GM18508 (cell line): ENCODE results near the gene RAB43.
"Not testable (repeated sequence)": the region's sequence is repeated elsewhere in the genome, so short reads cannot be mapped to it uniquely, and the experiment has no call there.

ENCODE experiments used
- ATAC-seq: cut with Tn5 transposase; IDR thresholded peaks from one replicate; pipeline ENCODE4 v1.9.1; 2021; ENCODE audit warnings: moderate number of reproducible peaks; ENCODE audit not compliant: insufficient read depth, unreplicated experiment

RAB43 gene

DNA sequence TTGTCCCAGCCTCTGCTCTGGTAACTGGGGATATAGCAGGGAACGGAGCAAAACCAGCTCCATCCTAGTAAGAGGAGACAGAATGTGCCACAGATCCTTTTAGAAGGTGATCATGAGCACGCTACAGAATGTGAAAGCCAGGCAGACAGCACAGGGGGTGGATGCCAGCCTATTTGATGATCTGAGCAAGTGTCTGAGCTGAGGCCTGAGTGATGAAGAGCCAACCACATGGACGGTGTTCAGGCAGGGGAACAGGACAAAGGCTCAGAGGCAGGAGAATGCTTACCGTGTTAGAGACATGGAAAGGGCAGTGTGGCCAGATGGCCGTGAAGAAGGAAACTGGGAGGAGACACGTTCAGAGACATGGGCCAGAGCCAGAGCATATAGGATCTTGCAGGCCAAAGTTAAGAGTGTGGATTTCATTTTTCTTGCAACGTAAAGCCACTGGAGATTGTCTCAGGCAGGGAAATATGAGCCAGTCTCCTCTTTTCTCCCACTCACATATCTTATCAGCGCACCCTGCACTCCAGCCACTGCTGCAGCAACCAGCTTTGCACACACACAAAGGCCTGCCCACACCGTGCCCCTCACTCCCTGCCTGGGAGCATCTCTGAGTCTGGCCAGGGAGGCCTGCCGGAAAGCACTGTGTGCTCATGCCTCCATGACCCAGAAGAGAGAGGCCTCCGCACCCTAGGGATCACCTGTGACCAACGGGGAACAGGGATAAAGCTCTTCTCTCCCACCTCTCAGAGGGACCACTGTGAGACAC lies 20.1 kb downstream of the RAB43 start:
- ATAC-seq = no peak

DNA sequence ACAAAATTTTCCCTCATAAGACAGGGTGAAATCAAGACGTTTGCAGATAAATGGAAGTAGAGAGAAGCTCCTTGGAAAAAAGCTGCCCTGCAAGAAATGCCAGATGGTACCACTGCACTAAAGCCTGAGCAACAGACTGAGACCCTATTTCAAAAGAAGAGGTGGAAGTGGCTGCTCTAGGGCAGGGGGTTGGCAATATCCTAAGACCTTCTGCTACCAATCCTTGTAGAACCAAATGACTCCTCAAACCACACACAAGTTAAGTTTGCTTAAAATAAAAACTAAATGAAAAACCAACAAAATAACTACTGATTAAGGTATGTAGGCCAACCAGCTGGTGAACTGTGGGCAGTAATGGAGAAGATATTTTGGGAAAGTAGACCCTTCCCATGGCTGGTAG lies 21.3 kb downstream of the RAB43 start:
- no peak for ATAC-seq

DNA sequence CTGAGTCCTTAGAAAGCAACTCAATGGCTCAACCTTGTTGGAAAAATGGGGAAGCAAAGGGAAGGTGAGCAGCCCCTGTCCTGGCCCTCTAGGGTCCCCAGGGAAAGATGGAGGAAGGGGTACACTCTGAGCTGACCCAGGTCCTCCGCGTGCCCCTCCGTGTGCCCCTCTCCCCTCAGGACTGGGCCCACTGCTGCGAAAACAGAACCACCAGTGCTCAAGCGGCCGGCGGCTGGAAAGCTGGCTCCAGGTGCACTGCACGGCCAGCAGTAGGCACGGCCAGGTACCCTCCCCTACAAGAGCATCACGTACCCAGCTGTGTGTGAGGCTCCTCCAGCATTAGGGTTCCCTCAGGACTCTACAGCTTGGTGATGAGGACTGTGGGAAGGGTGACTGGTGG lies 26.3 kb downstream of the RAB43 start:
- no peak for ATAC-seq

DNA sequence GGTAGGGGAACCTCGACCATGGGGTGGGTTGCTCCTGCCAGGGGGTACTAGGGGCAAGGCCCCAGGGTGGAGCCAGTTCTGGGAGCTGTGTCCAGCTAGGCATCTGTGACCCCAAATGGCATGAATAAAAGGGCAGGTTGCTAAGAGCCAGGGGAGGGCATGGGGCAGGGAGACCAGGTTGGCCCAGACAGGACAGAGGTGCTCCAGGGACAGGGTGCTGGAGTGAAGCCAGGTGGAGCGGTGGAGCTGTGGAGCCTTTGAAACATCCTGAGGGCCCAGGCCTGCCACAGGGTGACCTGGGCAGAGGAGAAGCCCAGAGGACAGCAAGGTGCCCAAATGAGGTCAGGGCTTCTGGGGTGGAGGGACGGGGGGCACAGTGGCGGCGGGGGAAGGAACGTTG lies 33.3 kb downstream of the RAB43 start:
- not testable (repeated sequence) for ATAC-seq

DNA sequence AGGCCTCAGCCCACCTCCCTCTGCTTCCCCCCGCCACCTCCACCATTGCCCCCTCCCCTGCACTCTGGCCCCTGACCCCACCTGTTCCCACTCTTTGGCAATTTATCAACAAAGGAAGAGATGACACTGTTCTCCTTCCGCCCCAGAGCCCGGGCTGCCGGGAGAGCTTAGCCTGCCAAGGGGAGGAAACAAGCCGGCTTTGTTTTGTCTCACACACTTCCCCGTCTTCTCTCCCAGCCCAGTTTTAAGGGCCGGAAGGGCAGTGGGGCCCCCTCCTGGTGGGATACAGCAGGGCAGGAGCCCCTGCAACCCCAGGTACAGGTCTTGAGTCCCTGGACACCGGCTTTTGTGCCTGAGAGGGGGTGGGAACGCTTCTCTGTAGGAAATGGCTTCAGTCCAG lies 33.7 kb downstream of the RAB43 start:
- ATAC-seq = not testable (repeated sequence)

DNA sequence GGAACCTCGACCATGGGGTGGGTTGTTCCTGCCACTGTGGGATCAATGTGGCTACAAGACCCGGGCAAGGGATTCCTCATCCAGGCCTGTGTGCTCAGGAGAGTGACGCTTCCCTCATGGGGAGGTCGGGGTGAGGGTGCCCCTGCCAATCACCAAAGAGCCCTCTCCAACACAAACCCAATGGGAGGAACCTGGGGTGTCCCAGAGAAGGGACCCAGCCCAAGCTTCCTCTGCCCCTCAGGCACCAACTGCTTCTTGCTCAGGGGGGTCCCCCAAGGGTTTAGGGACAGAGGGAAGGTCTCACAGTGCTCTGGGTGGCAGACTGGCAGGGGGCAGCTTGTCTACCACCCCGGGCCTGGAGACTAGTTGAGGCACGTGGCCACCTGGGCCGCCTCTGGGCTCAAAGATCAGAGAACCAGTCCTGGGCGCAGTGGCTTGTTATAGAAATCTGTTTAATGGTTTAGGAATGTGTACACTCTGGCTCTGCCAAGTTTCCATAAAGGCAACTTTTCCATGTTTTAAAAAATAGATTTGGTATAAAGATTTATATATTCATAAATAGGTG lies 34.4 kb downstream of the RAB43 start:
- ATAC-seq = no peak

DNA sequence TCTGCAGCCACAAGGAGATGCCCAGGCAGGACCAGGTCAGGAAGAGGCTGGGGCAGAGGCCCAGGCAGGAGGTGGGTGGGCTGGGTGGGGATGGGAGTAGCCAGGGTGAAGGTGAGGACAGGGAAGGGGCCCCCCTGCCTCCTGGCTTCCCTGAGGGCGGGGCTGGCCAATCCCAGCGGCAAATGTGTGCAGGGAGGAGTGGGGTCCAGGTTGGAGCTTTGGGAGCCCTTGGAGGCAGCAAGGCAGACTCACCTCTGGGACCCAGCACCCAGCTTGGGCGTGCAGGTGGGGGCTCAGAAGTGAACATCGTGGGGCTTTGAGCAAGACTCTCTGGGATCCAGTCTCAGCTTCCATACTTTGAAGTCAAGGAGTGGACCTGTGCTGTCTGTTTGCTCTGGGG lies 35.8 kb downstream of the RAB43 start:
- ATAC-seq = no peak

DNA sequence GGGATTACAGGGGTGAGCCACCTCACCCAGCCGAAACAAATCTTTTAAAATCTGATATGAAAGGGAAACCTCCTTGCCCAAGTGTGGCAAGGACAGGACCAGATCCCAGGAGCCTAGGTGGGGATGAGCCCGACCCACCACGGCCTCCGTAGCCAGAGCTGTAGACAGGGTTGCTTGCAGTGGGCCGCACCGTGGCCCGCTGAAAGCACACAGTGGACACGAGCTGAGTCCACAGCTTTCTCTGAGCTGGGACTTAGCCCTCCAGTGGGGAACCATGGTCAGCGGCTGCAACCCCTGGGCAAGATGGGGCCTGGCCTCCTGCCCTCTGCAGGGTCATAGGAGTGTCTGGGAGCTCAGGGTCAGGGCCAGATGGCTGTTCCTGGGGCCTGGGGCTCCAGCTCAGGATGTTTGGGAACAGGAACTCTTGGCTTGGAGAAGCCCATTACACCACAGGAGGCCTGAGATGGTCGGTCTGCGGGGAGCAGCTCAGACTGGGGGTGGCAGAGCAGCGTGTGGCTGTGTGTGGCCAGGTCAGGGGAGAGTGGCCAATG lies 36.4 kb downstream of the RAB43 start:
- no peak for ATAC-seq

DNA sequence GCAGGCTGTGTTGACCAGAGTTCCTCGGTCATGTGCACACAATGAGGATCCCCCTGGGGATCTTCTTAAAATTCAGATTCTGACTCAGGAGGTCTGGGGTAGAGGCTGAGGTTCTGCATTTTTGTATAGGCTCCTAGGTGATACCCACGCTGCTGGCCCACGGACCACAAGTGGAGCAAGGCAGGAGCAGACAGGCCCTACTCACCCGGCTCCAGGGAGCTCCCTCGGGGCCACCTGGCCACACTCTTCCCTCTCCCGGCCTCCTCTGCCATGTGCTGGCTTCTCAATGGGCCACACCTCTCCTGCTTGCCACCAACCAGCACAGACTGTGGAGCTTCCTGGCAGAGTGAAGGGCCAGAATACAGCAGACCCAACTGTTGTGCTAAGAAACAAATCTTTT lies 37.1 kb downstream of the RAB43 start:
- ATAC-seq = no peak

DNA sequence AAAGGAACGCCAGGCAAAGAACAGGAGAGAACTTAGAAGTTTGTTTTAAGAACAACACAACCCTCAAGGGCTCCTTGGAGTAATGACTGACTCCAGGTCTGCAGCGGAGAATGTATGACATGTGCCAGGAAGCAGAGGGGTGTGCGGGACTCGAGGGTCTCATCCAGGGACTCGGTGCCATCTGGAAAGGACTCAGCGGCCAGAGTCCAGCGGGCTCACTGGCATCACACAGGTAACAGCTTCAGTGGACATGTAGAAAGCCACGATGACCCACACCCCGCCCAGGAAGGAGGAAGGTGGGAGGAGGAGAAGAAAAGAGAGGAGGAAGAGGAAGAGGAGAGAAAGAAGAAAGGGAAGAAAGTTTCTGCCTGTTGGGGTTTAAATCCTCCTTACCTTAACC lies 39.6 kb downstream of the RAB43 start:
- no peak for ATAC-seq

DNA sequence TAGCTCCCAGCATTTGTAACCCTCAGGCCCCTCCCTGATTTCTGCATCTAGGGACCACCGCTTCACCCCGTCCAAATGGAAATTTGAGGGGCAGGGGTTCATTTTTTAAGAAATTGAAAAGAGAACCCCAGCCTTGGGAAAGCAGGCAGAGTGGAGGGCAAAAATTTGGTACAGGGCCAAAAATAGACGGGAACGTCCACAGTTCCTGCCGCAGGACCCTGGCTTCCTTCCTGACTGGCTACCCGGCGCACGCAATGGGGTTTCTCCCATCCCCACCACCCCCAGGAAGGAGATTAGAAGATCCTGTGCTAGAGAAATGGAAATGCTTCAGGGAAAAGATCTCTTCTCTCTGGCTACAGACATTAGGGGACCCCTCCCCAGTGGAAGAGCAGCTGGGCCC lies 40.1 kb downstream of the RAB43 start:
- no peak for ATAC-seq

DNA sequence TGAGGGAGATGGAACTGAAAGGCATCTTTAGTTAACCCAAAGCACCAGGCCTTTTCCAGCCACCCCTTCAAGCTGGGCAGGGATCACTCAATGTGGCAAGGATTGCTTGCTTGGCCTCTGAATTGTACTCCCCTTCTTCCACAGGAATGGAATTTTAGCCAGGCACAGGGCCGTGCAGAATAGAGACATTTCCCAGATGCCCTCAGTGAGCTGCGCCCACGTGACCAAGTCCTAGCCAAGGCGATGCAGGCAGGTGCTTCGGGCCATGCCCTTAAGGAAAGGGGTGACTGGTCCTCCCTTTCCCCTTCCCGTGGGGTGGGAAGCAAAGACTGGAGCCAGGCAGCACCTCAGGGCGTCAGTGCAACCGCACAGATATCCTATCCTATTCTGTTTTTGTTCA lies 43.1 kb downstream of the RAB43 start:
- ATAC-seq = no peak

DNA sequence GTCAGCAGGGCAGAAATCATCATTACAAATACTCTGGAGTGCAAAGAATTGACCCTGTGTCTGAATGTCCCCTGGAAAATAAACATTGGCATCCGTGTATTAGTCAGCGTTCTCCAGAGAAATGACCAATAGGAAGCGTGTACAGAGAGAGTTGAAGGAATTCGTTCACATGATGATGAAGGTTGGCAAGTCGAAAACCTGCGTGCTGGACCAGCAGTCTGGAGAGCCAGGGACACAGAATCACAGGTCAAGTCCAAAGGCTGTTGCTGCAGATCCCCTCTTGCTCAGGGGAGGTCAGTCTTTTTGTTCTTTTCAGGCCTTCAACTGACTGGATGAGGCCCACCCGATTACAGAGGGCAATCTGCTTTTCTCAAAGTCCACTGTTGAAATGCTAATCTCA lies 44.4 kb downstream of the RAB43 start:
- no peak for ATAC-seq

DNA sequence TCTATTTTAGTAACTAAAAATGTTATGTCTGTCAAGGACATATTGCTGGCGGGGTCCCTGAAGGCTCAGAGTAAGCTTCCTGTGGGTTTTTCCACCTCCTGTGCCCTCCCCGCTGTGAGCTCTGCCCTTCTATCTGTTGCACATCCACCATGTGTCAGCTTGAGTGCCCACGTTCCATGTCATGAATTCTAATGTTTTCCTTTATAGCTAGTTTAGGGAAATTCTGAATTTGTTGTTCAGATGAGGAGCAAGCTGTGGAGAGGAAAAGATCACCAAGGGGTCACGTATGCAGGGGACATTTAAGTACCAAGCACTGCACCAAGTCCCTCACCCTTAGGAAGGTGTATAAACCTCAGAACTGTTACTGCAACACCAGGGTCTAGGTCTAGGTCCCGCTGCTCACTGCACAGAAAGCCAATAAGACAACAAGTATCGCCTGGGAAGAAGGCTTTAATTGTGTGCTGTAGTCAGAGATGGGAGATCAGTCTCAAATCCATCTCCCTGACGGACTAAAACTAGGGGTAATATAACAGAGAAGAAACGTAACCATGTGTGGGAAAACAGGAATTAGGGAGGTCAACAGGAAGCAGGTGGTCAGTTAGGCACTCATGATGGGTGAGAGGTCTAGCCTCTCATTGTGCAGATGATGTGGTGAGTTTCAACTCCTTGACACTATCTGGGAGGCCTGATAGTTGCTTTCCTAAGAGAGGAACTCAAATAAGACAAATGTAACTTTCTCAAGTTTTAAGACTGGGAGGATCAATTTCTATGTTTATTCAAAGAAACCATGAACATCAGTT lies 51.3 kb downstream of the RAB43 start:
- no peak for ATAC-seq

DNA sequence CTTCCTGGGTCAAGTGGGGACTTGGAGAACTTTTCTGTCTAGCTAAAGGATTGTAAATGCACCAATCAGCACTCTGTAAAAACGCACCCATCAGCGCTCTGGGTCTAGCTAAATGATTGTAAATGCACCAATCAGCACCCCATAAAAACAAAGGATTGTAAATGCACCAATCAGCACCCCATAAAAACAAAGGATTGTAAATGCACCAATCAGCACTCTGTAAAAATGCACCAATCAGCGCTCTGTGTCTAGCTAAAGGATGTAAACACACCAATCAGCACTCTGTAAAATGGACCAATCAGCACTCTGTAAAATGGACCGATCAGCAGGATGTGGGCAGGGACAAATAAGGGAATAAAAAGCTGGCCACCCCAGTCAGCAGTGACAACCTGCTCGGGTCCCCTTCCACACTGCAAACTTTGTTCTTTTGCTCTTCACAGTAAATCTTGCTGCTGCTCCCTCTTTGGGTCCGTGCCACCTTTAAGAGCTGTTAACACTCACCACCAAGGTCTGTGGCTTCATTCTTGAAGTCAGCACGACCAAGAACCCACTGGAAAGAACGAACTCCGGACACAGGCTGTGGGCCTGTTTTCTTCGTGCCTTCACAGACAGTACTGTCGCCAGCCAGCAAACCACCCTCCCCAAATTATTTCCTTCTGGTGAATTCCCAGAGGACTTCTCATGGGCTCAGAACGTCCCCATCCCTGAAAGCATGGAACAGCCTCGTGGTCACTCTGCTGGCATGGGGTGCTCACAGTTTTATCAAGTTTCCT lies 52.1 kb downstream of the RAB43 start:
- ATAC-seq = not testable (repeated sequence)

DNA sequence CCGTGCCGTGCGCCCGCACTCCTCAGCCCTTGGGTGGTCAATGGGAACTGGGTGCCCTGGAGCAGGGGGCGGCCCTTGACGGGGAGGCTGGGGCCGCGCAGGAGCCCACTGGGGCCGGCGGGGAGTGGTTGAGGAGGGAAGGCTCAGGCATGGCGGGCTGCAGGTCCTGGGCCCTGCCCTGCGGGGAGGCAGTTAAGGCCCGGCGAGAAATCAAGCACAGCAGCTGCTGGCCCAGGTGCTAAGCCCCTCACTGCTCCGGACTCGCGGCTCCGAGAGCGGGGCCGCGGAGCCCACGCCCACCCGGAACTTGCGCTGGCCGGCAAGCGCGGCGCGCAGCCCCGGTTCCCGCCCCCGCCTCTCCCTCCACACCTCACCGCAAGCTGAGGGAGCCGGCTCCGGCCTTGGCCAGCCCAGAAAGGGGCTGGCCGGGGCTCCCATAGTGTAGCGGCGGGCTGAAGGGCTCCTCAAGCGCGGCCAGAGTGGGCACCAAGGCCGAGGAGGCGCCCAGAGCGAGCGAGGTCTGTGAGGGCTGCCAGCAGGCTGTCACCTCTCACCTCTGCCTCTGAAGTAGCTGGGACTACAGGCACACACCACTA lies 53.2 kb downstream of the RAB43 start:
- ATAC-seq = no peak

DNA sequence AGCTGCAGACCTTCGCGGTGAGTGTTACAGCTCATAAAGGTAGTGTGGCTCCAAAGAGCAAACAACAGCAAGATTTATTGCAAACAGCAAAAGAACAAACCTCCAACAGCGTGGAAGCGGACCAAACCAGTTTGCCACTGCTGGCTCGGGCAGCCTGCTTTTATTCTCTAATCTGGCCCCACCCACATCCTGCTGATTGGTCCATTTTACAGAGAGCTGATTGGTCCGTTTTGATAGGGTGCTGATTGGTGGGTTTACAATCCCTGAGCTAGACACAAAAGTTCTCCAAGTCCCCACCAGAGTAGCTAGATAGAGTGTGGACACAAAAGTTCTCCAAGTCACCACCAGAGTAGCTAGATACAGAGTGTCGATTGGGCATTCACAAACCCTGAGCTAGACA lies 53.9 kb downstream of the RAB43 start:
- not testable (repeated sequence) for ATAC-seq

DNA sequence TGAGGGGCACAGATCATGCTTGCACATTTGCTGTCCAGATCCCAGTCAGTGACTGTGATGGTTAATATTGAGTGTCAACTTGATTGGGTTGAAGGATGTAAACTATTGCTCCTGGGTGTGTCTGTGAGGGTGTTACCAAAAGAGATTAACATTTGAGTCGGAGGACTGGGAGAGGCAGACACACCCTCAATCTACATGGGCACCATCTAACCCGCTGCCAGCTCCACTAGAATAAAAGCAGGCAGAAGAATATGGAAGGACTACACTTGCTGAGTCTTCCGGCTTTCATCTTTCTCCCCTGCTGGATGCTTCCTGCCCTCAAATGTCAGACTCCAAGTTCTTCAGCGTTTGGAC lies 55.9 kb downstream of the RAB43 start:
- ATAC-seq = no peak

DNA sequence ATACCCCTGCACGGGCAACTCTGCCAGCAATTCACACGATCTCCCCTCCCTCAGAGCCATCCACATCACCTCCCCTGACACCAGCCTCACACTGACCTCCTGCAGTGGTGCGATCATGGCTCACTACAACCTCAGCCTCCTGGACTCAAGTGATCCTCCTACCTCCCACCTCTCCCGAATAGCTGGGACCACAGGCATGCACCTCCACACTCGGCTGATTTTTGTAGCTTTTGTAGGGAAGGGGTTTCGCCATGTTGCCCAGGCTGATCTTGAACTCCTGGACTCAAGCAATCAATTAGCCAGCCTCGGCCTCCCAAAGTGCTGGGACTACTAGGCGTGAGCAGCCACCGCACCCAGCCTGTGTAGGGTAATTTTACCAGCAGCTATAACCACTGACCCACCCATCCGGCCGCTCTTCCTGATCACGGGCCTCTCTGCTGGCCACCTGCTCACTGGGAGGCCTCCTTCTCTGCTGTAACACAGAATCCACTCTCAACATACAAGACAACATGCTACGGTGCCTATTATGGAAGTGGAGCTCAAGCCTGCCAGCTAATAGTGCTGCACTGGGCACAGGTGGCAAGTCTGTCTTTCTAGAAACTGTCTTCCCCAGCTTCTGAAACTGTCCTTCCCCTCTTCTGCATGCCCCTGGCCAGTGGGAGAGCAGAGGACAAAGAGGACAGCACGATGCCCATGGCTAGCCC lies 56.4 kb downstream of the RAB43 start:
- no peak for ATAC-seq
